Progenitor cell of endocrine pancreas (in vitro differentiated cells): ENCODE measurements around the gene NDUFA8. TPM values are rescaled to one million over a fixed set of nuclear protein-coding genes. Genes with fewer than 3 reads are reported as not detected.

Source experiments
- DNase-seq: peaks from one replicate; pipeline ENCODE4 v3.0.0; 2021; ENCODE audit warnings: low spot score; ENCODE audit not compliant: unreplicated experiment
- H3K27ac Mint-ChIP-seq: 2 replicates; pipeline ENCODE4 v1.8.0; 2021; ENCODE audit warnings: mild to moderate bottlenecking, moderate library complexity, mixed read lengths
- H3K27me3 Mint-ChIP-seq: 2 replicates; pipeline ENCODE4 v1.8.0; 2021; ENCODE audit warnings: mixed read lengths
- H3K36me3 Mint-ChIP-seq: 2 replicates; pipeline ENCODE4 v1.8.0; 2022; ENCODE audit warnings: mixed read lengths; ENCODE audit not compliant: insufficient read depth
- H3K4me1 Mint-ChIP-seq: 2 replicates; pipeline ENCODE4 v1.8.0; 2021; ENCODE audit warnings: low read depth, mixed read lengths
- H3K4me3 Mint-ChIP-seq: 2 replicates; pipeline ENCODE4 v1.8.0; 2021; ENCODE audit warnings: low read depth, mild to moderate bottlenecking, moderate library complexity, mixed read lengths
- H3K9me3 Mint-ChIP-seq: 2 replicates; pipeline ENCODE4 v1.8.0; 2021; ENCODE audit warnings: low read depth, mixed read lengths
- total RNA-seq: library from RNA; stranded (reverse); gene quantifications from 2 replicates; pipeline ENCODE4 v1.2.1, GENCODE V29; 2021
- TF ChIP-seq, protein P1 (sequence below): fragments of 200-600 bp; sonication (generic); IDR thresholded peaks from one replicate; pipeline ENCODE4 v1.5.0; 2021; ENCODE audit warnings: antibody characterized with exemption, mild to moderate bottlenecking; ENCODE audit not compliant: unreplicated experiment

Gene NDUFA8
- total RNA-seq, 1 donor from 2014 or later = 43.1 TPM

DNA sequence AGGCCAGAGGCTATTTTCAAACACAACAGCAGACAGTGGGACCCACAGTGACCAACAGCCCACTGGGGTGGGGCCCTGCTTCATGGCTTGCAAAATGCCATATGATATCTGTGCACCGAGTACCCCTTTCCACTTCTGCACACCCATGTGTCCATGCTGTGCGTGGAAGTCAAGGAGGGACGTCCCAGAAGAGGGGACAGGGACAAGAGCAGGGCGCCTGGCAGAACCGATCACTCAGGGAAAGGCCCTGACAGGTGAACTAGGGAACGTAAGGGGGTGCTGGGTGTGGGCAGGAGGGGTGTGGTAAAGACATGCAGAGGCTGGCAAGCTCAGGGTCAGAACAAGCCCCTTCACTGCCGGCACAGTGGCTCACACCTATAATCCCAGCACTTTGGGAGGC is 58.8 kb downstream of the NDUFA8 start:
- Mint-ChIP-seq H3K9me3 (peaks cover 7% of the 10 kb centered on the region), H3K4me1 (no peaks in the 10 kb centered on the region), H3K36me3 (no peaks in the 10 kb centered on the region), H3K4me3 (no peak overlapping the region), H3K27ac (no peak overlapping the region), H3K27me3 (peaks cover 33% of the 10 kb centered on the region)
- no peak for DNase-seq
- TF ChIP-seq, protein P1, sequence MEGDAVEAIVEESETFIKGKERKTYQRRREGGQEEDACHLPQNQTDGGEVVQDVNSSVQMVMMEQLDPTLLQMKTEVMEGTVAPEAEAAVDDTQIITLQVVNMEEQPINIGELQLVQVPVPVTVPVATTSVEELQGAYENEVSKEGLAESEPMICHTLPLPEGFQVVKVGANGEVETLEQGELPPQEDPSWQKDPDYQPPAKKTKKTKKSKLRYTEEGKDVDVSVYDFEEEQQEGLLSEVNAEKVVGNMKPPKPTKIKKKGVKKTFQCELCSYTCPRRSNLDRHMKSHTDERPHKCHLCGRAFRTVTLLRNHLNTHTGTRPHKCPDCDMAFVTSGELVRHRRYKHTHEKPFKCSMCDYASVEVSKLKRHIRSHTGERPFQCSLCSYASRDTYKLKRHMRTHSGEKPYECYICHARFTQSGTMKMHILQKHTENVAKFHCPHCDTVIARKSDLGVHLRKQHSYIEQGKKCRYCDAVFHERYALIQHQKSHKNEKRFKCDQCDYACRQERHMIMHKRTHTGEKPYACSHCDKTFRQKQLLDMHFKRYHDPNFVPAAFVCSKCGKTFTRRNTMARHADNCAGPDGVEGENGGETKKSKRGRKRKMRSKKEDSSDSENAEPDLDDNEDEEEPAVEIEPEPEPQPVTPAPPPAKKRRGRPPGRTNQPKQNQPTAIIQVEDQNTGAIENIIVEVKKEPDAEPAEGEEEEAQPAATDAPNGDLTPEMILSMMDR = no peak

DNA sequence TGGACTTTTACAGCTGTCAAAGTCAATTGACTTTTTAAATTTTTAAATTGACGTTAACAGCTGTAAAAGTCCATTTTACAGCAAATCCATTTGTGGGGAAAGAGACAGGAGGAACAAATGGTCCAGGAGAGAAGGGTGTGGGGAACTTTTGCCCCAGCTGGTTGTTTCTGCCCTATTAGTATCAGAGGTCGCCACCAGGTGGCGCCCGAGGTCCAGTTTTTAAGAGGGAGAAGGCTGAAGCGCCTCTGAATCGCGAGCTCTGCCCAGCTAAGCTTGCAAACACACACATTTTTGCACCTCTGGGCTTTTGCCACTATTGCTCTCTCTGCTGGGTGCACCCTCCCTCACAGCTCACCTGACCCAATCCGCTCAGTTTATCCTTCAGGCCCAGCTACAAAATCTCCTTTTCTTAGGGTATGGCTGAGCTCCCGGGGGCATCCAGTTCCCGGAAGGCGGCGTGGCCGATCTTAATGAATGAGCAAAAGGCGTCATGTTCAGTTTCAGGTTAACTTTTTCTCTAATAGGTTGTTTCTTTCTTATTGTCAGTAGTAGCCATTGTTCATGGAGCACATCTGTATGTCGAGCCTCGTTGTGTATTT is 60.2 kb downstream of the NDUFA8 start:
- Mint-ChIP-seq H3K36me3 (no peaks in the 10 kb centered on the region), H3K4me3 (peak overlapping the region; percentile 7), H3K9me3 (peaks cover 6% of the 10 kb centered on the region), H3K27ac (no peak overlapping the region), H3K4me1 (no peaks in the 10 kb centered on the region), H3K27me3 (peaks cover 44% of the 10 kb centered on the region)
- TF ChIP-seq, protein P1 = peak; percentile 90
- DNase-seq = peak; percentile 72

DNA sequence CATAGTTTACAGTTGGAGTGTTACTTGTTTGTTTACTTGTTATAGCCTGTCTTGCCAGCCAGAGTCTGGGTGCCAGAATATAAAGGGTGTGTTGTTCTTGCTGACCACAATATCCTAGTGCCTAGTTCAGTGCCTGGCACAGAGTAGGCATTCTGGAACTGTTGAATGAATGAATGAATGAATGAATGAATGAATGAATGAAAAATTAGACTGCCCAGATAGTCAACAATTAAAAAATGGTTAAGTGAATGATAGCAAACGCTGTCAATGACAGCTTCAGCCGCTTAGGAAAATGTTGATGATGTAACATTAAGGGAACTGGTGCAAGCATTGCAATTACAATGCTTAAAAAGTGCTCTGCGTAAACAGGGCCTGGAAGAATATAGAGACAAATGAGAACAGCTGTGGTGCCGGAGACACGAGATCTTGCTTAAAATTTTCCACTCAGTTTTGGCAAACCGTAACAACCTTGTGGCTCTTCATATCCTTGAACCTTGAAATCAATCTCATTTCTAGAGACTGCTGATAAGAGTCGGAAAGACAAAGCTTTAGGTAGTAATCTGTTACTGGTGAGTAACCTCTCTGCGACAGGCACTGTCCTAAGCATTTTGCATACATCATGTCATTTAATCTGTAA is 61.8 kb downstream of the NDUFA8 start:
- no peak overlapping the region for H3K27ac Mint-ChIP-seq
- TF ChIP-seq, protein P1 = no peak
- DNase-seq = no peak
- no peaks in the 10 kb centered on the region for H3K36me3 Mint-ChIP-seq
- H3K9me3 Mint-ChIP-seq = no peaks in the 10 kb centered on the region
- H3K4me3 Mint-ChIP-seq = no peak overlapping the region
- H3K27me3 Mint-ChIP-seq = peaks cover 51% of the 10 kb centered on the region
- H3K4me1 Mint-ChIP-seq = no peaks in the 10 kb centered on the region

DNA sequence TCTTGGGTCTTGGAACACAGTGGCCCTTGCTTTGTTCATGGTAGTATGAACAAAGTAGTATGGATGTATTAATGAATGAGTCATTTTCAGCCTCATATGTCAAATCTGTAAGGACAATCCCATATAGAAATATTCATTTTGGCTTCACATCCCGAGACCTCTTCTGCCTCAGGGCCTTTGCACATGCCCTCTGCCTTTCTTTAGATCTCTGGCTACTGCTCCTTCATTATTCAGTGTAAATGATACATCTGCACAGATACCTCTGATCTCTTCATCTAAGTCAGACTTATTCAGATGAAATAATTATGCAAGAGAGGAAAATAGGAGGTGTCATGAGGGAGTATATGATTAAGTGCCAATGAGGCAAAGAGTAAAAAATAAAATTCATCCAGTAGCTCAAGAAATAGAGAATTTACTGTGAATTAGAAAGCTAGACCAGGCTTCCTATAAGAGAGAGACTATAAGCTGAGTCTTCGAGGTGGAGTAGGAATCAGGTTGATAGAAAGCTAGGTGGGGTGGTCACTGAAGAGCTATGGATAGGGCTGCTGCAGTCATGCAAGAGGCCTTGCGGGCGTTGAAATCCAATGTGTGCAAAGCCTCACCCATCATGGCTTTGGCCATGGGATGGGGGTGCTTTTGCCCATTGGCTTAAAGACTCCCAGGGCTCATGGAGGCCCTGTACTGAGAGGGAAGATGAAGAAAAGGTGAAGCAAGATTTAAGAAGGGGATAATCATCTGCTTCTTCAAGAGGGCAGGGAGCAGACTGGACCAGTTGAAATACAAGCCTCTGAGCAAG is 62.8 kb downstream of the NDUFA8 start:
- Mint-ChIP-seq H3K9me3 (no peaks in the 10 kb centered on the region), H3K27me3 (peaks cover 51% of the 10 kb centered on the region), H3K36me3 (no peaks in the 10 kb centered on the region), H3K4me1 (peaks cover 5% of the 10 kb centered on the region), H3K27ac (no peak overlapping the region), H3K4me3 (no peak overlapping the region)
- DNase-seq = no peak
- TF ChIP-seq, protein P1 = no peak

DNA sequence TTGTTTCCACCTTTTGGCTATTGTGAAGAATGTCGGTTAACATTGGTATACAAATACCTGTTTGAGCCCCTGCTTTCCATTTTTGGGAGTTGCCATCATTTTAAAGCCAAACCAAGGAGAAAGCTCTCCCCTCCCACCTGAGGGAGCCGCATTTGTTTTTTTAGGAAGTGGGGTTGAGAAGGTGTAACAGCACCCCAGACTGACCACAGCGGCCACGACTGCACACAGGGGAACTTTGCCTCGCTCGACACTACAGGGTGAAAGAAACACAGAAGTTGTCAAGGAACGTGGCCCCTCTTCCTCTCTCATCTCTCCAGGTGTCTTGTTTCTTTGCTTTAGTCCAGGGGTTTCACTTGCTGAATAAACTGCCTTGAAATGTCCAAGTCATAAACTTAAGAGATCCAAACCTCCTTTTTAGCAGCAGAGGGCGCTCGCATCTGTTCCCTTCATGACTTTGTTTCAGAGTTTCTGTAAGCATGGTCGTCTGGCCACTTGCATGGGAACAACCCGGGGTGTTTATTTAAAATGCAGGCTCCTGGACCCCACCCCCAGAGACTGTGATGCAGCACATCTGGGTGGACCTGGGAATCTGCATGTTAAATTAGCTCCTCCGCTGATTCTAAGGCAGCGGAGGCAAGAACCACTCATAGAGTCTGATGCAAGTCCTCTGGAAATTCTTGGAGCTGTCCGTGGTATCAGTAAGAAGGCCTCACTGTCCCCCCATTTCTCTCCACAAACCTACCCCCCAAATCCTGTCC is 64.4 kb downstream of the NDUFA8 start:
- Mint-ChIP-seq H3K4me3 (peak overlapping the region; percentile 31), H3K27ac (no peak overlapping the region), H3K4me1 (peaks cover 9% of the 10 kb centered on the region), H3K27me3 (peaks cover 46% of the 10 kb centered on the region), H3K9me3 (no peaks in the 10 kb centered on the region), H3K36me3 (no peaks in the 10 kb centered on the region)
- DNase-seq = peak; percentile 34
- TF ChIP-seq, protein P1 = peak; percentile 77
